HEK293 (cell line): ENCODE data around the gene FAH.

Experiments used
- CTCF ChIA-PET: fragments of 350-600 bp; formaldehyde crosslinking; extraction: SDS; loops from one replicate; lab custom pipeline; 2021; ENCODE audit warnings: antibody characterized with exemption; lab: Yijun Ruan, JAX
- POLR2A ChIA-PET: fragments of 300-600 bp; formaldehyde crosslinking; extraction: SDS; loops from one replicate; lab custom pipeline; 2020; ENCODE audit warnings: antibody characterized with exemption, inconsistent platforms; lab: Yijun Ruan, JAX
- H3K27ac ChIP-seq: fragments of 200-500 bp; sonication (Bioruptor generic); 2 replicates; pipeline ENCODE4 v1.5.1; 2014; ENCODE audit warnings: low read depth, low read length, control low read depth, inconsistent platforms; ENCODE audit errors: extremely low read depth
- H3K36me3 ChIP-seq, 2 experiments: fragments of 200-500 bp in 1 of 2; sonication (Bioruptor generic) in 1 of 2; 1 replicate in 1 of 2; 2 replicates in 1 of 2; pipeline ENCODE4 v1.5.1; 2014 to 2017; ENCODE audit warnings: inconsistent platforms in 2 of 2, low read length in 2 of 2; ENCODE audit not compliant: control insufficient read depth in 2 of 2, insufficient read depth in 1 of 2
- H3K4me1 ChIP-seq: fragments of 200-500 bp; sonication (Bioruptor generic); 2 replicates; pipeline ENCODE4 v1.5.1; 2014; ENCODE audit warnings: mild to moderate bottlenecking, low read length, inconsistent platforms; ENCODE audit not compliant: control insufficient read depth, insufficient read depth
- H3K4me3 ChIP-seq: 2 replicates; pipeline ENCODE4 v1.5.1; 2011; ENCODE audit warnings: low read depth, mild to moderate bottlenecking, control low read depth, low read length, moderate library complexity
- H3K9me3 ChIP-seq: fragments of 200-500 bp; sonication (Bioruptor generic); 2 replicates; pipeline ENCODE4 v1.5.1; 2014; ENCODE audit warnings: low read depth, low read length, inconsistent platforms; ENCODE audit not compliant: control insufficient read depth, insufficient read depth
- GLI4 ChIP-seq: fragments of 450-650 bp; formaldehyde crosslinking; IDR thresholded peaks from 2 replicates; pipeline ENCODE4 v1.5.1; 2016; ENCODE audit warnings: missing biosample characterization, missing genetic modification characterization
- HOXC10 ChIP-seq: sonication (generic); formaldehyde crosslinking; IDR thresholded peaks from 2 replicates; pipeline ENCODE4 v1.8.1; 2023; ENCODE audit warnings: mild to moderate bottlenecking, missing genetic modification reagents
- HOXD13 ChIP-seq: sonication (generic); formaldehyde crosslinking; IDR thresholded peaks from 2 replicates; pipeline ENCODE4 v1.8.0; 2022; ENCODE audit warnings: missing genetic modification reagents, borderline replicate concordance
- KLF10 ChIP-seq: fragments of 450-650 bp; IDR thresholded peaks from 2 replicates; pipeline ENCODE4 v1.5.1; 2018; ENCODE audit warnings: missing biosample characterization, mild to moderate bottlenecking, missing genetic modification characterization
- KLF16 ChIP-seq: fragments of 450-650 bp; formaldehyde crosslinking; IDR thresholded peaks from 2 replicates; pipeline ENCODE4 v1.5.1; 2017; ENCODE audit warnings: missing biosample characterization, missing genetic modification characterization
- KLF8 ChIP-seq: fragments of 450-650 bp; formaldehyde crosslinking; IDR thresholded peaks from 2 replicates; pipeline ENCODE4 v1.5.1; 2016; ENCODE audit warnings: missing biosample characterization, missing genetic modification characterization
- MEIS1 ChIP-seq: sonication (generic); formaldehyde crosslinking; IDR thresholded peaks from 2 replicates; pipeline ENCODE4 v1.8.1; 2022; ENCODE audit warnings: missing genetic modification reagents, mild to moderate bottlenecking, borderline replicate concordance
- MYNN ChIP-seq: fragments of 450-650 bp; formaldehyde crosslinking; IDR thresholded peaks from 2 replicates; pipeline ENCODE4 v1.5.1; 2016; ENCODE audit warnings: missing biosample characterization, missing genetic modification characterization, borderline replicate concordance
- SP3 ChIP-seq: fragments of 450-650 bp; formaldehyde crosslinking; IDR thresholded peaks from 2 replicates; pipeline ENCODE4 v1.5.1; 2016; ENCODE audit warnings: missing biosample characterization, missing genetic modification characterization
- ZNF112 ChIP-seq: fragments of 450-650 bp; formaldehyde crosslinking; IDR thresholded peaks from 2 replicates; pipeline ENCODE4 v1.5.0; 2017; ENCODE audit warnings: missing biosample characterization, missing genetic modification characterization
- ZNF2 ChIP-seq: fragments of 450-650 bp; formaldehyde crosslinking; IDR thresholded peaks from 2 replicates; pipeline ENCODE4 v1.5.1; 2016; ENCODE audit warnings: missing biosample characterization, missing genetic modification characterization
- ZNF549 ChIP-seq: fragments of 450-650 bp; IDR thresholded peaks from 2 replicates; pipeline ENCODE4 v1.5.1; 2018; ENCODE audit warnings: missing biosample characterization, missing genetic modification characterization, mild to moderate bottlenecking, inconsistent platforms, moderate library complexity
- ZNF585B ChIP-seq: fragments of 450-650 bp; formaldehyde crosslinking; IDR thresholded peaks from 2 replicates; pipeline ENCODE4 v1.5.1; 2016; ENCODE audit warnings: missing biosample characterization, missing genetic modification characterization
- ZNF610 ChIP-seq: fragments of 450-650 bp; formaldehyde crosslinking; IDR thresholded peaks from 2 replicates; pipeline ENCODE4 v1.5.1; 2016; ENCODE audit warnings: missing biosample characterization, missing genetic modification characterization, borderline replicate concordance
- TF ChIP-seq, protein P1 (sequence below): fragments of 450-650 bp; formaldehyde crosslinking; conservative IDR thresholded peaks from 2 replicates; pipeline ENCODE4 v1.5.1; 2016; ENCODE audit warnings: low read depth, missing biosample characterization, missing genetic modification characterization
- TF ChIP-seq, protein P2 (sequence below): fragments of 450-650 bp; IDR thresholded peaks from 2 replicates; pipeline ENCODE4 v1.5.1; 2018; ENCODE audit warnings: missing biosample characterization, missing genetic modification characterization
- TF ChIP-seq, protein P3 (sequence below): fragments of 450-650 bp; formaldehyde crosslinking; IDR thresholded peaks from 2 replicates; pipeline ENCODE4 v1.5.1; 2016; ENCODE audit warnings: missing biosample characterization, missing genetic modification characterization
- TF ChIP-seq, protein P4 (sequence below): fragments of 450-650 bp; formaldehyde crosslinking; optimal IDR thresholded peaks from 2 replicates; pipeline ENCODE3; 2016; ENCODE audit warnings: missing biosample characterization, mild to moderate bottlenecking, missing genetic modification characterization
- TF ChIP-seq, protein P5 (sequence below): fragments of 450-650 bp; formaldehyde crosslinking; IDR thresholded peaks from 2 replicates; pipeline ENCODE4 v1.5.1; 2016; ENCODE audit warnings: missing biosample characterization, missing genetic modification characterization, borderline replicate concordance
- TF ChIP-seq, protein P6 (sequence below): fragments of 450-650 bp; formaldehyde crosslinking; IDR thresholded peaks from 2 replicates; pipeline ENCODE4 v1.5.1; 2016; ENCODE audit warnings: missing biosample characterization, missing genetic modification characterization

FAH gene

DNA sequence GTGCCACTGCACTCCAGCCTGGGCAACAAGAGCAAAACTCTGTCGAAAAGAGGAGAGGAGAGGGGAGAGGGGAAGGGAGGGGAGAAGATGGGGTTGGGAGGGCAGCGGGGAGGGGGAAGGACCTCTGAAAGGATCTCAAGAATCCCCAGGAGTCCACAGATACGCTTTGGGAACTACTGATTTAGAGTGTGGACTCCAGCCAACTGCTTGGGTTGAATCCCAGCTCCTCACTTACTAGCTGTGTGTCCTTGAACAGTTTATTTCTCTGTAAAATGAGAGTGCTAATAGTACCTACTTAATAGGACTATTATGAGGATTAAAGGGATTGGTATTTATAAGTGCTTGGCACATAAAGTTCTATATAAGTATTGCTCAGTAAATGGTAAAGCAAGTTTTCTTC is 45.0 kb upstream of the FAH start:
- H3K4me3 ChIP-seq, result no peak overlapping the region
- no peaks in the 10 kb centered on the region for H3K9me3 ChIP-seq
- no peak overlapping the region for H3K27ac ChIP-seq
- ChIA-PET CTCF (interaction anchor here (0.7 kb wide), 1 partner anchor 1128 kb away, joined by 3 read pairs; no protein-coding TSS in a partner anchor), POLR2A (no interaction called here)
- TF ChIP-seq KLF8 (tag by site-specific recombination) (no peak), MEIS1 (CRISPR knock-in tag) (no peak), GLI4 (tag by site-specific recombination) (no peak), HOXC10 (CRISPR knock-in tag) (no peak), SP3 (tag by site-specific recombination) (no peak)
- TF ChIP-seq, protein P1, sequence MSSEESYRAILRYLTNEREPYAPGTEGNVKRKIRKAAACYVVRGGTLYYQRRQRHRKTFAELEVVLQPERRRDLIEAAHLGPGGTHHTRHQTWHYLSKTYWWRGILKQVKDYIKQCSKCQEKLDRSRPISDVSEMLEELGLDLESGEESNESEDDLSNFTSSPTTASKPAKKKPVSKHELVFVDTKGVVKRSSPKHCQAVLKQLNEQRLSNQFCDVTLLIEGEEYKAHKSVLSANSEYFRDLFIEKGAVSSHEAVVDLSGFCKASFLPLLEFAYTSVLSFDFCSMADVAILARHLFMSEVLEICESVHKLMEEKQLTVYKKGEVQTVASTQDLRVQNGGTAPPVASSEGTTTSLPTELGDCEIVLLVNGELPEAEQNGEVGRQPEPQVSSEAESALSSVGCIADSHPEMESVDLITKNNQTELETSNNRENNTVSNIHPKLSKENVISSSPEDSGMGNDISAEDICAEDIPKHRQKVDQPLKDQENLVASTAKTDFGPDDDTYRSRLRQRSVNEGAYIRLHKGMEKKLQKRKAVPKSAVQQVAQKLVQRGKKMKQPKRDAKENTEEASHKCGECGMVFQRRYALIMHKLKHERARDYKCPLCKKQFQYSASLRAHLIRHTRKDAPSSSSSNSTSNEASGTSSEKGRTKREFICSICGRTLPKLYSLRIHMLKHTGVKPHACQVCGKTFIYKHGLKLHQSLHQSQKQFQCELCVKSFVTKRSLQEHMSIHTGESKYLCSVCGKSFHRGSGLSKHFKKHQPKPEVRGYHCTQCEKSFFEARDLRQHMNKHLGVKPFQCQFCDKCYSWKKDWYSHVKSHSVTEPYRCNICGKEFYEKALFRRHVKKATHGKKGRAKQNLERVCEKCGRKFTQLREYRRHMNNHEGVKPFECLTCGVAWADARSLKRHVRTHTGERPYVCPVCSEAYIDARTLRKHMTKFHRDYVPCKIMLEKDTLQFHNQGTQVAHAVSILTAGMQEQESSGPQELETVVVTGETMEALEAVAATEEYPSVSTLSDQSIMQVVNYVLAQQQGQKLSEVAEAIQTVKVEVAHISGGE (tag by site-specific recombination), result no peak
- TF ChIP-seq, protein P2, sequence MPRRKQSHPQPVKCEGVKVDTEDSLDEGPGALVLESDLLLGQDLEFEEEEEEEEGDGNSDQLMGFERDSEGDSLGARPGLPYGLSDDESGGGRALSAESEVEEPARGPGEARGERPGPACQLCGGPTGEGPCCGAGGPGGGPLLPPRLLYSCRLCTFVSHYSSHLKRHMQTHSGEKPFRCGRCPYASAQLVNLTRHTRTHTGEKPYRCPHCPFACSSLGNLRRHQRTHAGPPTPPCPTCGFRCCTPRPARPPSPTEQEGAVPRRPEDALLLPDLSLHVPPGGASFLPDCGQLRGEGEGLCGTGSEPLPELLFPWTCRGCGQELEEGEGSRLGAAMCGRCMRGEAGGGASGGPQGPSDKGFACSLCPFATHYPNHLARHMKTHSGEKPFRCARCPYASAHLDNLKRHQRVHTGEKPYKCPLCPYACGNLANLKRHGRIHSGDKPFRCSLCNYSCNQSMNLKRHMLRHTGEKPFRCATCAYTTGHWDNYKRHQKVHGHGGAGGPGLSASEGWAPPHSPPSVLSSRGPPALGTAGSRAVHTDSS, result no peak
- peaks cover 0 to 8% of the 10 kb centered on the region in 2 experiments; a peak in 1 of 3 replicates for H3K36me3 ChIP-seq
- peaks cover 18% of the 10 kb centered on the region for H3K4me1 ChIP-seq

DNA sequence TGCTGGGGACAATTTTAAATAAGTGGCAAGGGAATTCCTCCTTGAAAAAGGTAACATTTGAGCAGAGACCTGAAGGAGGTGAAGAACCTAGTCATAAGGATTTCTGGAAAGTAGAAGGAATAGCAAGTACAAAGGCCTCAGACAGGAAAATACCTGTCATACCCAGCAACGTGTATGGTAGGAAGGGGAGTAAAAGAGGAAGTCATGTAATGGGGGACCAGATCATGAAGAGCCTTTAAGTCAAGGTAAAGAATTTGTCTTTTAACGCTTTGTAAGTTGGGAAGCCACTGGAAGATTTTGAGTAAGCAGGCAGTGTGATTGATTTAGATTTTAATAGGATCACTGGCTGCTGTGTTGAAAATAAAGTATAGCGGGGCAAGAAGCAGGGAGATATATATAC is 43.4 kb upstream of the FAH start:
- Histone ChIP-seq H3K4me3 (no peak overlapping the region), H3K4me1 (peaks cover 26% of the 10 kb centered on the region), H3K27ac (no peak overlapping the region), H3K9me3 (no peaks in the 10 kb centered on the region), H3K36me3 (no peaks in the 10 kb centered on the region; a peak in 1 of 3 replicates)
- ChIA-PET CTCF (no interaction called here), POLR2A (no interaction called here)
- TF ChIP-seq ZNF610 (tag by site-specific recombination) (no peak), HOXD13 (CRISPR knock-in tag) (no peak), ZNF585B (tag by site-specific recombination) (no peak), ZNF2 (no peak), KLF10 (tag by site-specific recombination) (no peak), MYNN (tag by site-specific recombination) (no peak), ZNF549 (tag by site-specific recombination) (no peak), MEIS1 (CRISPR knock-in tag) (no peak), KLF16 (tag by site-specific recombination) (no peak), ZNF112 (tag by site-specific recombination) (no peak)
- TF ChIP-seq, protein P3, sequence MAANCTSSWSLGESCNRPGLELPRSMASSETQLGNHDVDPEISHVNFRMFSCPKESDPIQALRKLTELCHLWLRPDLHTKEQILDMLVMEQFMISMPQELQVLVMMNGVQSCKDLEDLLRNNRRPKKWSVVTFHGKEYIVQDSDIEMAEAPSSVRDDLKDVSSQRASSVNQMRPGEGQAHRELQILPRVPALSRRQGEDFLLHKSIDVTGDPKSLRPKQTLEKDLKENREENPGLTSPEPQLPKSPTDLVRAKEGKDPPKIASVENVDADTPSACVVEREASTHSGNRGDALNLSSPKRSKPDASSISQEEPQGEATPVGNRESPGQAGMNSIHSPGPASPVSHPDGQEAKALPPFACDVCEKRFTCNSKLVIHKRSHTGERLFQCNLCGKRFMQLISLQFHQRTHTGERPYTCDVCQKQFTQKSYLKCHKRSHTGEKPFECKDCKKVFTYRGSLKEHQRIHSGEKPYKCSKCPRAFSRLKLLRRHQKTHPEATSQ, result no peak
- TF ChIP-seq, protein P4, sequence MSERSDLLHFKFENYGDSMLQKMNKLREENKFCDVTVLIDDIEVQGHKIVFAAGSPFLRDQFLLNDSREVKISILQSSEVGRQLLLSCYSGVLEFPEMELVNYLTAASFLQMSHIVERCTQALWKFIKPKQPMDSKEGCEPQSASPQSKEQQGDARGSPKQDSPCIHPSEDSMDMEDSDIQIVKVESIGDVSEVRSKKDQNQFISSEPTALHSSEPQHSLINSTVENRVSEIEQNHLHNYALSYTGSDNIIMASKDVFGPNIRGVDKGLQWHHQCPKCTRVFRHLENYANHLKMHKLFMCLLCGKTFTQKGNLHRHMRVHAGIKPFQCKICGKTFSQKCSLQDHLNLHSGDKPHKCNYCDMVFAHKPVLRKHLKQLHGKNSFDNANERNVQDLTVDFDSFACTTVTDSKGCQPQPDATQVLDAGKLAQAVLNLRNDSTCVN (tag by site-specific recombination), result no peak
- TF ChIP-seq, protein P5, sequence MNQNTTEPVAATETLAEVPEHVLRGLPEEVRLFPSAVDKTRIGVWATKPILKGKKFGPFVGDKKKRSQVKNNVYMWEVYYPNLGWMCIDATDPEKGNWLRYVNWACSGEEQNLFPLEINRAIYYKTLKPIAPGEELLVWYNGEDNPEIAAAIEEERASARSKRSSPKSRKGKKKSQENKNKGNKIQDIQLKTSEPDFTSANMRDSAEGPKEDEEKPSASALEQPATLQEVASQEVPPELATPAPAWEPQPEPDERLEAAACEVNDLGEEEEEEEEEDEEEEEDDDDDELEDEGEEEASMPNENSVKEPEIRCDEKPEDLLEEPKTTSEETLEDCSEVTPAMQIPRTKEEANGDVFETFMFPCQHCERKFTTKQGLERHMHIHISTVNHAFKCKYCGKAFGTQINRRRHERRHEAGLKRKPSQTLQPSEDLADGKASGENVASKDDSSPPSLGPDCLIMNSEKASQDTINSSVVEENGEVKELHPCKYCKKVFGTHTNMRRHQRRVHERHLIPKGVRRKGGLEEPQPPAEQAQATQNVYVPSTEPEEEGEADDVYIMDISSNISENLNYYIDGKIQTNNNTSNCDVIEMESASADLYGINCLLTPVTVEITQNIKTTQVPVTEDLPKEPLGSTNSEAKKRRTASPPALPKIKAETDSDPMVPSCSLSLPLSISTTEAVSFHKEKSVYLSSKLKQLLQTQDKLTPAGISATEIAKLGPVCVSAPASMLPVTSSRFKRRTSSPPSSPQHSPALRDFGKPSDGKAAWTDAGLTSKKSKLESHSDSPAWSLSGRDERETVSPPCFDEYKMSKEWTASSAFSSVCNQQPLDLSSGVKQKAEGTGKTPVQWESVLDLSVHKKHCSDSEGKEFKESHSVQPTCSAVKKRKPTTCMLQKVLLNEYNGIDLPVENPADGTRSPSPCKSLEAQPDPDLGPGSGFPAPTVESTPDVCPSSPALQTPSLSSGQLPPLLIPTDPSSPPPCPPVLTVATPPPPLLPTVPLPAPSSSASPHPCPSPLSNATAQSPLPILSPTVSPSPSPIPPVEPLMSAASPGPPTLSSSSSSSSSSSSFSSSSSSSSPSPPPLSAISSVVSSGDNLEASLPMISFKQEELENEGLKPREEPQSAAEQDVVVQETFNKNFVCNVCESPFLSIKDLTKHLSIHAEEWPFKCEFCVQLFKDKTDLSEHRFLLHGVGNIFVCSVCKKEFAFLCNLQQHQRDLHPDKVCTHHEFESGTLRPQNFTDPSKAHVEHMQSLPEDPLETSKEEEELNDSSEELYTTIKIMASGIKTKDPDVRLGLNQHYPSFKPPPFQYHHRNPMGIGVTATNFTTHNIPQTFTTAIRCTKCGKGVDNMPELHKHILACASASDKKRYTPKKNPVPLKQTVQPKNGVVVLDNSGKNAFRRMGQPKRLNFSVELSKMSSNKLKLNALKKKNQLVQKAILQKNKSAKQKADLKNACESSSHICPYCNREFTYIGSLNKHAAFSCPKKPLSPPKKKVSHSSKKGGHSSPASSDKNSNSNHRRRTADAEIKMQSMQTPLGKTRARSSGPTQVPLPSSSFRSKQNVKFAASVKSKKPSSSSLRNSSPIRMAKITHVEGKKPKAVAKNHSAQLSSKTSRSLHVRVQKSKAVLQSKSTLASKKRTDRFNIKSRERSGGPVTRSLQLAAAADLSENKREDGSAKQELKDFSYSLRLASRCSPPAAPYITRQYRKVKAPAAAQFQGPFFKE (tag by site-specific recombination), result no peak
- TF ChIP-seq, protein P6, sequence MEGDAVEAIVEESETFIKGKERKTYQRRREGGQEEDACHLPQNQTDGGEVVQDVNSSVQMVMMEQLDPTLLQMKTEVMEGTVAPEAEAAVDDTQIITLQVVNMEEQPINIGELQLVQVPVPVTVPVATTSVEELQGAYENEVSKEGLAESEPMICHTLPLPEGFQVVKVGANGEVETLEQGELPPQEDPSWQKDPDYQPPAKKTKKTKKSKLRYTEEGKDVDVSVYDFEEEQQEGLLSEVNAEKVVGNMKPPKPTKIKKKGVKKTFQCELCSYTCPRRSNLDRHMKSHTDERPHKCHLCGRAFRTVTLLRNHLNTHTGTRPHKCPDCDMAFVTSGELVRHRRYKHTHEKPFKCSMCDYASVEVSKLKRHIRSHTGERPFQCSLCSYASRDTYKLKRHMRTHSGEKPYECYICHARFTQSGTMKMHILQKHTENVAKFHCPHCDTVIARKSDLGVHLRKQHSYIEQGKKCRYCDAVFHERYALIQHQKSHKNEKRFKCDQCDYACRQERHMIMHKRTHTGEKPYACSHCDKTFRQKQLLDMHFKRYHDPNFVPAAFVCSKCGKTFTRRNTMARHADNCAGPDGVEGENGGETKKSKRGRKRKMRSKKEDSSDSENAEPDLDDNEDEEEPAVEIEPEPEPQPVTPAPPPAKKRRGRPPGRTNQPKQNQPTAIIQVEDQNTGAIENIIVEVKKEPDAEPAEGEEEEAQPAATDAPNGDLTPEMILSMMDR (tag by site-specific recombination), result no peak
